ENCODE data around the gene GRM2. TPM values are rescaled to one million over a fixed set of nuclear protein-coding genes. Genes with fewer than 3 reads are reported as not detected.

GRM2 gene
- total RNA-seq, 8 experiments from 2014 or later: 0.27 to 22.1 (median 2.5) TPM

GRCh38 chr3:51681453-51681852 is 25.4 kb upstream of the GRM2 start:
- no peak overlapping the region for H3K4me3 ChIP-seq
- in situ Hi-C loops (cut with MboI; ENCODE audit: low pct_unique_long_range_greater_than_20kb in 2 of 9, low sequenced_read_pairs in 9 of 9, unreplicated experiment in 9 of 9): loop anchor here in 2 of 9 experiments (25.0 kb wide), 1 partner anchor 169 kb away; the partner anchor contains the start of gene DCAF1 (in 2 of the 2)
- no peak overlapping the region for H3K27ac ChIP-seq
- no peak for ATAC-seq (replicated peaks in 6 of 8)
- no peaks in the 10 kb centered on the region for H3K4me1 ChIP-seq (replicated peaks in 1 of 2)
- 14 to 100% (median 40%) methylated on average over 1 to 3 of the region's 3 CpGs; no CpG with 5 or more reads in 5 of the 10 experiments for WGBS, 10 experiments

- ATAC-seq (replicated peaks in 6 of 8): peak; percentile 63 to 92 (median 88)
- Histone ChIP-seq H3K4me1 (replicated peaks in 1 of 2) (no peaks in the 10 kb centered on the region), H3K27ac (no peak overlapping the region), H3K4me3 (no peak overlapping the region)
- in situ Hi-C loops (cut with MboI; ENCODE audit: low pct_unique_long_range_greater_than_20kb in 2 of 9, low sequenced_read_pairs in 9 of 9, unreplicated experiment in 9 of 9): loop anchor here in 2 of 9 experiments (25.0 kb wide), 1 partner anchor 170 kb away; the partner anchor contains the start of gene DCAF1 (in 2 of the 2)
- 0 to 17% (median 3%) methylated on average over 1 to 3 of the region's 4 CpGs; no CpG with 5 or more reads in 2 of the 10 experiments for WGBS, 10 experiments
These were observed 24.8 kb upstream of the GRM2 start for GRCh38 chr3:51682079-51682478.

GRCh38 chr3:51682526-51682925 is 24.3 kb upstream of the GRM2 start:
- no peak overlapping the region for H3K27ac ChIP-seq
- H3K4me1 ChIP-seq (replicated peaks in 1 of 2): no peaks in the 10 kb centered on the region
- no peak for ATAC-seq (replicated peaks in 6 of 8)
- H3K4me3 ChIP-seq: no peak overlapping the region
- 50 to 72% (median 60%) methylated on average over 2 to 5 of the region's 7 CpGs; no CpG with 5 or more reads in 7 of the 10 experiments for WGBS, 10 experiments
- in situ Hi-C loops (cut with MboI; ENCODE audit: low pct_unique_long_range_greater_than_20kb in 2 of 9, low sequenced_read_pairs in 9 of 9, unreplicated experiment in 9 of 9): loop anchor here in 2 of 9 experiments (25.0 kb wide), 1 partner anchor 170 kb away; the partner anchor contains the start of gene DCAF1 (in 2 of the 2)

GRCh38 chr3:51683566-51683965 is 23.3 kb upstream of the GRM2 start:
- H3K4me3 ChIP-seq: no peak overlapping the region
- in situ Hi-C loops (cut with MboI; ENCODE audit: low pct_unique_long_range_greater_than_20kb in 2 of 9, low sequenced_read_pairs in 9 of 9, unreplicated experiment in 9 of 9): loop anchor here in 2 of 9 experiments (25.0 kb wide), 1 partner anchor 171 kb away; the partner anchor contains the start of gene DCAF1 (in 2 of the 2)
- ATAC-seq (replicated peaks in 6 of 8): no peak
- WGBS, 10 experiments: 70 to 74% methylated on average over 2 of the region's 2 CpGs; no CpG with 5 or more reads in 8 of the 10 experiments
- no peak overlapping the region for H3K27ac ChIP-seq
- no peaks in the 10 kb centered on the region for H3K4me1 ChIP-seq (replicated peaks in 1 of 2)

GRCh38 chr3:51684971-51685751 is 21.7 kb upstream of the GRM2 start:
- no peak overlapping the region for H3K27ac ChIP-seq
- WGBS, 10 experiments: 40 to 90% (median 58%) methylated on average over 1 to 5 of the region's 7 CpGs
- ATAC-seq (replicated peaks in 6 of 8): no peak
- no peak overlapping the region for H3K4me3 ChIP-seq
- in situ Hi-C loops (cut with MboI; ENCODE audit: low pct_unique_long_range_greater_than_20kb in 2 of 9, low sequenced_read_pairs in 9 of 9, unreplicated experiment in 9 of 9): loop anchor here in 2 of 9 experiments (25.0 kb wide), 1 partner anchor 173 kb away; the partner anchor contains the start of gene DCAF1 (in 2 of the 2)
- H3K4me1 ChIP-seq (replicated peaks in 1 of 2): no peaks in the 10 kb centered on the region

GRCh38 chr3:51686056-51686455 is 20.8 kb upstream of the GRM2 start:
- H3K27ac ChIP-seq: no peak overlapping the region
- in situ Hi-C loops (cut with MboI; ENCODE audit: low pct_unique_long_range_greater_than_20kb in 2 of 9, low sequenced_read_pairs in 9 of 9, unreplicated experiment in 9 of 9): loop anchor here in 2 of 9 experiments (25.0 kb wide), 1 partner anchor 174 kb away; the partner anchor contains the start of gene DCAF1 (in 2 of the 2)
- H3K4me3 ChIP-seq: no peak overlapping the region
- no peaks in the 10 kb centered on the region for H3K4me1 ChIP-seq (replicated peaks in 1 of 2)
- no peak for ATAC-seq (replicated peaks in 6 of 8)
- WGBS, 10 experiments: 39 to 100% (median 84%) methylated on average over 1 to 4 of the region's 4 CpGs; no CpG with 5 or more reads in 4 of the 10 experiments

- in situ Hi-C loops (cut with MboI; ENCODE audit: low pct_unique_long_range_greater_than_20kb in 2 of 9, low sequenced_read_pairs in 9 of 9, unreplicated experiment in 9 of 9): loop anchor here in 2 of 9 experiments (25.0 kb wide), 1 partner anchor 174 kb away; the partner anchor contains the start of gene DCAF1 (in 2 of the 2)
- H3K4me1 ChIP-seq (replicated peaks in 1 of 2): no peaks in the 10 kb centered on the region
- WGBS, 10 experiments: 33 to 83% (median 70%) methylated on average over 1 to 5 of the region's 10 CpGs; no CpG with 5 or more reads in 6 of the 10 experiments
- no peak overlapping the region for H3K4me3 ChIP-seq
- ATAC-seq (replicated peaks in 6 of 8): peak in 3 of 8 experiments; percentile 51 to 76 (median 73)
- H3K27ac ChIP-seq: no peak overlapping the region
These were observed 20.2 kb upstream of the GRM2 start for GRCh38 chr3:51686512-51687215.

GRCh38 chr3:51687431-51688205 is 19.2 kb upstream of the GRM2 start:
- in situ Hi-C loops (cut with MboI; ENCODE audit: low pct_unique_long_range_greater_than_20kb in 2 of 9, low sequenced_read_pairs in 9 of 9, unreplicated experiment in 9 of 9): loop anchor here in 2 of 9 experiments (25.0 kb wide), 1 partner anchor 175 kb away; the partner anchor contains the start of gene DCAF1 (in 2 of the 2)
- WGBS, 10 experiments: 70 to 100% (median 80%) methylated on average over 2 to 7 of the region's 14 CpGs; no CpG with 5 or more reads in 3 of the 10 experiments
- ATAC-seq (replicated peaks in 6 of 8): no peak
- Histone ChIP-seq H3K4me3 (no peak overlapping the region), H3K27ac (no peak overlapping the region), H3K4me1 (replicated peaks in 1 of 2) (no peaks in the 10 kb centered on the region)

- ATAC-seq (replicated peaks in 6 of 8): no peak
- no peak overlapping the region for H3K4me3 ChIP-seq
- 79 to 100% (median 83%) methylated on average over 1 to 2 of the region's 3 CpGs; no CpG with 5 or more reads in 6 of the 10 experiments for WGBS, 10 experiments
- in situ Hi-C loops (cut with MboI; ENCODE audit: low pct_unique_long_range_greater_than_20kb in 2 of 9, low sequenced_read_pairs in 9 of 9, unreplicated experiment in 9 of 9): loop anchor here in 2 of 9 experiments (25.0 kb wide), 1 partner anchor 176 kb away; the partner anchor contains the start of gene DCAF1 (in 2 of the 2)
- no peak overlapping the region for H3K27ac ChIP-seq
- H3K4me1 ChIP-seq (replicated peaks in 1 of 2): no peaks in the 10 kb centered on the region
These were observed 18.7 kb upstream of the GRM2 start for GRCh38 chr3:51688206-51688600.

GRCh38 chr3:51691021-51691420 is 15.8 kb upstream of the GRM2 start:
- no peak for ATAC-seq (replicated peaks in 6 of 8)
- no peak overlapping the region for H3K4me3 ChIP-seq
- in situ Hi-C loops (cut with MboI; ENCODE audit: low pct_unique_long_range_greater_than_20kb in 2 of 9, low sequenced_read_pairs in 9 of 9, unreplicated experiment in 9 of 9): loop anchor here in 2 of 9 experiments (25.0 kb wide), 1 partner anchor 179 kb away; the partner anchor contains the start of gene DCAF1 (in 2 of the 2)
- WGBS, 10 experiments: 90 to 100% (median 100%) methylated on average over 1 to 2 of the region's 5 CpGs; no CpG with 5 or more reads in 7 of the 10 experiments
- H3K4me1 ChIP-seq (replicated peaks in 1 of 2): peaks cover 2% of the 10 kb centered on the region in 2 donors
- H3K27ac ChIP-seq: no peak overlapping the region

GRCh38 chr3:51691949-51692348 is 14.9 kb upstream of the GRM2 start:
- Histone ChIP-seq H3K4me1 (replicated peaks in 1 of 2) (peaks cover 11% of the 10 kb centered on the region in 2 donors), H3K27ac (no peak overlapping the region), H3K4me3 (no peak overlapping the region)
- WGBS, 10 experiments: 40 to 82% (median 80%) methylated on average over 1 to 3 of the region's 3 CpGs; no CpG with 5 or more reads in 7 of the 10 experiments
- no peak for ATAC-seq (replicated peaks in 6 of 8)
- in situ Hi-C loops (cut with MboI; ENCODE audit: low pct_unique_long_range_greater_than_20kb in 2 of 9, low sequenced_read_pairs in 9 of 9, unreplicated experiment in 9 of 9): loop anchor here in 2 of 9 experiments (25.0 kb wide), 1 partner anchor 180 kb away; the partner anchor contains the start of gene DCAF1 (in 2 of the 2)
